ENCODE measurements around the gene AGPAT2. TPM values are rescaled to one million over a fixed set of nuclear protein-coding genes. Genes with fewer than 3 reads are reported as not detected.

AGPAT2 gene
- total RNA-seq, 4 donors from 2014 or later = 28.8 to 43.6 (median 38.4) TPM

GRCh38 chr9:136625101-136626065 lies 61.9 kb downstream of the AGPAT2 start:
- no peaks in the 10 kb centered on the region for H3K36me3 ChIP-seq
- no peaks in the 10 kb centered on the region for H3K9me3 ChIP-seq
- peaks cover 20% of the 10 kb centered on the region for H3K27me3 ChIP-seq
- WGBS, 2 donors (ENCODE audit: low coverage in 1 of 2) = 18 to 33% methylated on average over 1 to 11 of the region's 19 CpGs
- TF ChIP-seq POLR2A (IDR thresholded peaks at IDR 0.05) (no peak), CTCF (IDR thresholded peaks at IDR 0.05) (peak in 3 of 4 experiments; percentile 53 to 73 (median 56)), POLR2AphosphoS5 (IDR thresholded peaks at IDR 0.05) (peak; percentile 64)
- peak; percentile 66 for ATAC-seq
- peak overlapping the region in 3 of 4 donors; percentile 11 to 43 (median 24) for H3K27ac ChIP-seq
- H3K4me3 ChIP-seq = no peak overlapping the region
- peaks cover 0 to 36% (median 18%) of the 10 kb centered on the region in 3 donors for H3K4me1 ChIP-seq

- no peak for TF ChIP-seq EP300 (IDR thresholded peaks at IDR 0.05)
- TF ChIP-seq POLR2AphosphoS5 (IDR thresholded peaks at IDR 0.05) = no peak
- H3K9me3 ChIP-seq = no peaks in the 10 kb centered on the region
- no peak for ATAC-seq
- H3K4me3 ChIP-seq = no peak overlapping the region
- H3K4me1 ChIP-seq = peaks cover 0 to 38% (median 18%) of the 10 kb centered on the region in 3 donors
- no peaks in the 10 kb centered on the region for H3K36me3 ChIP-seq
- peaks cover 11% of the 10 kb centered on the region for H3K27me3 ChIP-seq
- H3K27ac ChIP-seq = peak overlapping the region in 1 of 4 donors; percentile 43
- WGBS, 2 donors (ENCODE audit: low coverage in 1 of 2) = 40% methylated on average over 1 of the region's 16 CpGs; no CpG with 5 or more reads in 1 of the 2 donors
These were observed 62.9 kb downstream of the AGPAT2 start for GRCh38 chr9:136624184-136624951.

- TF ChIP-seq CTCF (IDR thresholded peaks at IDR 0.05) (no peak), POLR2A (IDR thresholded peaks at IDR 0.05) (no peak), EP300 (IDR thresholded peaks at IDR 0.05) (no peak), POLR2AphosphoS5 (IDR thresholded peaks at IDR 0.05) (no peak)
- Histone ChIP-seq H3K36me3 (no peaks in the 10 kb centered on the region), H3K4me3 (no peak overlapping the region), H3K9me3 (no peaks in the 10 kb centered on the region), H3K4me1 (peaks cover 0 to 38% (median 18%) of the 10 kb centered on the region in 3 donors), H3K27me3 (peaks cover 7% of the 10 kb centered on the region), H3K27ac (no peak overlapping the region)
- no CpG with 5 or more reads among the region's 13 CpGs for WGBS, 2 donors (ENCODE audit: low coverage in 1 of 2)
- no peak for ATAC-seq
These were observed 63.4 kb downstream of the AGPAT2 start for GRCh38 chr9:136623842-136624183.

Small RNA genes lying within 50 kb of the gene (small RNA-seq; reads per million reads assigned to genes)
- 513 to 1,664 (median 900) reads per million in 4 donors for gene MIR126

Other genes with a start within 250 kb of the AGPAT2 start
- 10 to 100 TPM in 2 of 4 donors, 1 to 10 TPM in 2; 7.2 to 13.1 (median 10.0) TPM for gene INPP5E, start 247.6 kb downstream of the AGPAT2 start, total RNA-seq
- gene SEC16A, start 204.4 kb downstream of the AGPAT2 start, total RNA-seq = 10 to 100 TPM; 35.5 to 71.0 (median 50.5) TPM
- 10 to 100 TPM; 31.1 to 72.1 (median 44.0) TPM for gene NOTCH1, start 141.4 kb downstream of the AGPAT2 start, total RNA-seq
- 10 to 100 TPM; 38.8 to 81.0 (median 56.4) TPM for gene EGFL7, start 24.5 kb downstream of the AGPAT2 start, total RNA-seq
- 10 to 100 TPM in 2 of 4 donors, 1 to 10 TPM in 2; 7.8 to 24.4 (median 11.2) TPM for gene DIPK1B, start 25.1 kb upstream of the AGPAT2 start, total RNA-seq
- 10 to 100 TPM in 2 of 4 donors, 1 to 10 TPM in 2; 3.9 to 16.5 (median 9.9) TPM for gene LCN10, start 55.5 kb upstream of the AGPAT2 start, total RNA-seq
- gene LCN6, start 61.1 kb upstream of the AGPAT2 start, total RNA-seq = 10 to 100 TPM; 16.2 to 31.4 (median 22.7) TPM
- gene LCN8, start 70.8 kb upstream of the AGPAT2 start, total RNA-seq = not detected
- not detected for gene LCN15, start 77.1 kb upstream of the AGPAT2 start, total RNA-seq
- gene TMEM141, start 103.9 kb upstream of the AGPAT2 start, total RNA-seq = 10 to 100 TPM; 33.0 to 51.5 (median 40.4) TPM
- 1 to 10 TPM in 3 of 4 donors, not detected in 1; 1.4 to 3.4 (median 2.0) TPM for gene CCDC183, start 108.9 kb upstream of the AGPAT2 start, total RNA-seq
- gene RABL6, start 120.5 kb upstream of the AGPAT2 start, total RNA-seq = 100 to 1,000 TPM in 1 of 4 donors, 10 to 100 TPM in 3; 54.8 to 109 (median 71.2) TPM
- 10 to 100 TPM in 1 of 4 donors, 1 to 10 TPM in 3; 2.5 to 10.9 (median 5.7) TPM for gene AJM1, start 155.0 kb upstream of the AGPAT2 start, total RNA-seq
- 10 to 100 TPM; 33.7 to 63.5 (median 43.7) TPM for gene PHPT1, start 162.0 kb upstream of the AGPAT2 start, total RNA-seq
- gene MAMDC4, start 164.9 kb upstream of the AGPAT2 start, total RNA-seq = 1 to 10 TPM; 1.0 to 2.2 (median 1.8) TPM
- gene EDF1, start 178.9 kb upstream of the AGPAT2 start, total RNA-seq = 100 to 1,000 TPM; 283 to 353 (median 323) TPM
- 10 to 100 TPM in 2 of 4 donors, 1 to 10 TPM in 2; 3.8 to 17.1 (median 11.1) TPM for gene TRAF2, start 199.1 kb upstream of the AGPAT2 start, total RNA-seq

All from gastroesophageal sphincter (tissue), 4 donors.